ENCODE data around the gene CAPN5.
"Not testable (repeated sequence)": the region's sequence is repeated elsewhere in the genome, so short reads cannot be mapped to it uniquely, and the experiment has no call there.

Gene CAPN5

DNA sequence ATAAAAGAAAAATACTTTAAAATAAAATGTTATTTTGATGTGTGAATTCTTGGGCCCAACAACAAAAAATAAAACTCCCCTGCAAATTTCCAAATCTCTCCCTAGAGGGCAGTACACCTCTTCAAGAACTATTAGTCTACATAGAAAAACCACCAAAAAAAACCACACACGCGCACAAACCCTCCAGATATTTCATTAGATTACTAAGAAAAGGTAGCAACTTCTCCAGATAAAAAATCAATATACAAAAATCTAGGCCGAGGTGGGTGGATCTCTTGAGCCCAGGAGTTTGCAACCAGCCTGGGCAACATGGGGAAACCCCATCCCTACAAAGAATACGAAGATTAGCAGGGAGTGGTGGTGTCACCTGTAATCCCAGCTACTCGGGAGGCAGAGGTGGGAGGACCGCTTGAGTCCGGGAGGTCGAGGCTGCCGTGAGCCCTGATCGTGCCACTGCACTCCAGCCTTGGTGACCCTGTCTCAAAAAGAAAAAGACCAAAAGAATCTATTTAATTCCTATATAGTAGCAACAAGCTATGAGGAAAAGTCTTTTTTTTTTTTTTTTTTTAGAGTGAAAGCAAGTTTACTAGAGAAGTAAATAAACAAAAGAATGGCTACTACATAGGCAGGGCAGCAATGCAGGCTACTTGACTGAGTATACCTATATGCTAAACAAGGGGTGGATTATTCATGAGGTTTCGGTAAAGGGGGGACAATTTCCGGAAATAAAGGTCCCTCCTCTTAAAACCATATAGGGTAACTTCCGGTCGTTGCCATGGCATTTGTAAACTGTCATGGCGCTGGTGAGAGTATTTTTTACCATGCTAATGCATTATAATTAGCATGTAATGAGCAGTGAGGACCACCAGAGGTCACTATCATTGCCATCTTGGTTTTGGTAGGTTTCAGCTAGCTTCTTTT lies 19.5 kb upstream of the CAPN5 start:
- H3K4me1 ChIP-seq (ENCODE audit: control insufficient read depth in 1 of 2, insufficient read depth in 2 of 2, low read length in 2 of 2) = peaks cover 5 to 6% of the 10 kb centered on the region in 2 experiments
- no CpG with 5 or more reads among the region's 15 CpGs for WGBS (ENCODE audit: extremely low coverage, insufficient coverage, insufficient read length)

GRCh38 chr11:77047928-77048446 lies 18.8 kb upstream of the CAPN5 start:
- H2BK12ac ChIP-seq (ENCODE audit: low read length); H3K4me2 ChIP-seq (ENCODE audit: low read length); H3K27ac ChIP-seq (ENCODE audit: low read depth, low read length); H3K9me3 ChIP-seq (ENCODE audit: insufficient read depth, low read depth, low read length); H4K8ac ChIP-seq (ENCODE audit: low read depth, low read length); H3K79me1 ChIP-seq (ENCODE audit: low read length); DNase-seq; H3K79me2 ChIP-seq (ENCODE audit: control insufficient read depth, insufficient read depth, low read length, poor library complexity); H4K91ac ChIP-seq (ENCODE audit: low read depth, low read length); H2AK5ac ChIP-seq (ENCODE audit: low read length); H3K36me3 ChIP-seq (ENCODE audit: control insufficient read depth in 1 of 2, insufficient read depth in 2 of 2, low read length in 2 of 2); H4K12ac ChIP-seq (ENCODE audit: low read depth, low read length); H3K4me3 ChIP-seq (ENCODE audit: low read depth, low read length); H3K9ac ChIP-seq (ENCODE audit: low read length); H3K14ac ChIP-seq (ENCODE audit: low read length); H3K4ac ChIP-seq (ENCODE audit: low read depth, low read length); H3K23ac ChIP-seq (ENCODE audit: low read length); H2AFZ ChIP-seq (ENCODE audit: insufficient read depth, low read length, poor library complexity); H2BK120ac ChIP-seq (ENCODE audit: insufficient read depth, low read length, poor library complexity); H3K18ac ChIP-seq (ENCODE audit: low read length); H3K27me3 ChIP-seq (ENCODE audit: insufficient read depth, low read length); H2BK5ac ChIP-seq (ENCODE audit: low read depth, low read length, poor library complexity); H3K4me1 ChIP-seq (ENCODE audit: control insufficient read depth in 1 of 2, insufficient read depth in 2 of 2, low read length in 2 of 2): not testable (repeated sequence)
- WGBS (ENCODE audit: extremely low coverage, insufficient coverage, insufficient read length) = no CpG with 5 or more reads among the region's 7 CpGs

More for the DNA sequence above, 19.5 kb upstream of the CAPN5 start:
- peak; percentile 88 to 98 for DNase-seq
- Histone ChIP-seq H3K36me3 (ENCODE audit: control insufficient read depth in 1 of 2, insufficient read depth in 2 of 2, low read length in 2 of 2) (no peaks in the 10 kb centered on the region), H3K27me3 (ENCODE audit: insufficient read depth, low read length) (no peaks in the 10 kb centered on the region), H4K12ac (ENCODE audit: low read depth, low read length) (no peak overlapping the region), H2BK5ac (ENCODE audit: low read depth, low read length, poor library complexity) (no peak overlapping the region), H4K8ac (ENCODE audit: low read depth, low read length) (peak overlapping the region; percentile 48), H3K18ac (ENCODE audit: low read length) (no peak overlapping the region), H3K79me2 (ENCODE audit: control insufficient read depth, insufficient read depth, low read length, poor library complexity) (no peaks in the 10 kb centered on the region), H4K91ac (ENCODE audit: low read depth, low read length) (no peak overlapping the region), H2BK12ac (ENCODE audit: low read length) (no peak overlapping the region), H3K14ac (ENCODE audit: low read length) (no peak overlapping the region), H2BK120ac (ENCODE audit: insufficient read depth, low read length, poor library complexity) (no peak overlapping the region), H3K79me1 (ENCODE audit: low read length) (no peaks in the 10 kb centered on the region), H3K9me3 (ENCODE audit: insufficient read depth, low read depth, low read length) (no peaks in the 10 kb centered on the region), H3K4me2 (ENCODE audit: low read length) (peak overlapping the region; percentile 63), H3K23ac (ENCODE audit: low read length) (no peak overlapping the region), H2AK5ac (ENCODE audit: low read length) (no peak overlapping the region), H3K4ac (ENCODE audit: low read depth, low read length) (no peak overlapping the region), H3K9ac (ENCODE audit: low read length) (no peak overlapping the region), H2AFZ (ENCODE audit: insufficient read depth, low read length, poor library complexity) (peak overlapping the region; percentile 83), H3K4me3 (ENCODE audit: low read depth, low read length) (no peak overlapping the region), H3K27ac (ENCODE audit: low read depth, low read length) (no peak overlapping the region)

DNA sequence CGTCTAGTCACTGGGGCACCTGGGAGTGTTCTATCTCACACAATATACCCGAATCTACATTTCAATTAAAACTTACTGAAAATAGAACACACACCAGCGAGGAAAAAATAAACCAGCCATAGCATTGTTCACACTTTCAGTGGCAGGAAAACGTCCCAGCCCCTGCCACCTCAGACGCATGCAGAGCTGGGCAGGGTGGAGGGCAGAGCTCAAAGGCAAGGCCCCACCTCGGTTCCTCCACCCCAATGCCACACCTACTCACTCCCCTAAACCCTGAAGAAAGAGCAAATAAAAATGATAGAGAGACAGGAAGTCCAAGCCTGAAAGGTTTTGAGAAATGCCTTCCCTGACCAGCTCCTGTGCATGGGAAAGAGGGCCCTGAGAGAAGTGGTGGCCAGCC lies 17.7 kb upstream of the CAPN5 start:
- Histone ChIP-seq H2AK5ac (ENCODE audit: low read length) (no peak overlapping the region), H3K9me3 (ENCODE audit: insufficient read depth, low read depth, low read length) (peaks cover 2% of the 10 kb centered on the region), H4K91ac (ENCODE audit: low read depth, low read length) (no peak overlapping the region), H3K27me3 (ENCODE audit: insufficient read depth, low read length) (no peaks in the 10 kb centered on the region), H3K79me2 (ENCODE audit: control insufficient read depth, insufficient read depth, low read length, poor library complexity) (no peaks in the 10 kb centered on the region), H4K12ac (ENCODE audit: low read depth, low read length) (no peak overlapping the region), H3K14ac (ENCODE audit: low read length) (no peak overlapping the region), H2BK120ac (ENCODE audit: insufficient read depth, low read length, poor library complexity) (no peak overlapping the region), H3K23ac (ENCODE audit: low read length) (no peak overlapping the region), H2BK5ac (ENCODE audit: low read depth, low read length, poor library complexity) (no peak overlapping the region), H3K4me2 (ENCODE audit: low read length) (no peak overlapping the region), H3K79me1 (ENCODE audit: low read length) (no peaks in the 10 kb centered on the region), H3K18ac (ENCODE audit: low read length) (no peak overlapping the region), H2BK12ac (ENCODE audit: low read length) (no peak overlapping the region), H3K4me1 (ENCODE audit: control insufficient read depth in 1 of 2, insufficient read depth in 2 of 2, low read length in 2 of 2) (peaks cover 5 to 6% of the 10 kb centered on the region in 2 experiments), H2AFZ (ENCODE audit: insufficient read depth, low read length, poor library complexity) (no peak overlapping the region), H3K4me3 (ENCODE audit: low read depth, low read length) (no peak overlapping the region), H3K4ac (ENCODE audit: low read depth, low read length) (no peak overlapping the region), H3K36me3 (ENCODE audit: control insufficient read depth in 1 of 2, insufficient read depth in 2 of 2, low read length in 2 of 2) (no peaks in the 10 kb centered on the region), H4K8ac (ENCODE audit: low read depth, low read length) (no peak overlapping the region), H3K9ac (ENCODE audit: low read length) (no peak overlapping the region), H3K27ac (ENCODE audit: low read depth, low read length) (no peak overlapping the region)
- WGBS (ENCODE audit: extremely low coverage, insufficient coverage, insufficient read length) = no CpG with 5 or more reads among the region's 6 CpGs
- DNase-seq = no peak

GRCh38 chr11:77051511-77051910 lies 15.3 kb upstream of the CAPN5 start:
- no peak overlapping the region for H2BK12ac ChIP-seq (ENCODE audit: low read length)
- H3K14ac ChIP-seq (ENCODE audit: low read length) = no peak overlapping the region
- H3K4ac ChIP-seq (ENCODE audit: low read depth, low read length) = no peak overlapping the region
- no peak overlapping the region for H3K27ac ChIP-seq (ENCODE audit: low read depth, low read length)
- no peak overlapping the region for H3K18ac ChIP-seq (ENCODE audit: low read length)
- no peak overlapping the region for H4K8ac ChIP-seq (ENCODE audit: low read depth, low read length)
- no peak overlapping the region for H4K91ac ChIP-seq (ENCODE audit: low read depth, low read length)
- no peaks in the 10 kb centered on the region for H3K27me3 ChIP-seq (ENCODE audit: insufficient read depth, low read length)
- peaks cover 2% of the 10 kb centered on the region in 2 experiments for H3K4me1 ChIP-seq (ENCODE audit: control insufficient read depth in 1 of 2, insufficient read depth in 2 of 2, low read length in 2 of 2)
- H3K23ac ChIP-seq (ENCODE audit: low read length) = no peak overlapping the region
- H2AFZ ChIP-seq (ENCODE audit: insufficient read depth, low read length, poor library complexity) = no peak overlapping the region
- WGBS (ENCODE audit: extremely low coverage, insufficient coverage, insufficient read length) = no CpG with 5 or more reads among the region's 3 CpGs
- H3K9ac ChIP-seq (ENCODE audit: low read length) = no peak overlapping the region
- H3K9me3 ChIP-seq (ENCODE audit: insufficient read depth, low read depth, low read length) = peaks cover 10% of the 10 kb centered on the region
- H3K79me2 ChIP-seq (ENCODE audit: control insufficient read depth, insufficient read depth, low read length, poor library complexity) = no peaks in the 10 kb centered on the region
- no peak overlapping the region for H3K4me3 ChIP-seq (ENCODE audit: low read depth, low read length)
- no peaks in the 10 kb centered on the region for H3K36me3 ChIP-seq (ENCODE audit: control insufficient read depth in 1 of 2, insufficient read depth in 2 of 2, low read length in 2 of 2)
- no peak overlapping the region for H4K12ac ChIP-seq (ENCODE audit: low read depth, low read length)
- no peak overlapping the region for H2BK5ac ChIP-seq (ENCODE audit: low read depth, low read length, poor library complexity)
- no peak overlapping the region for H2BK120ac ChIP-seq (ENCODE audit: insufficient read depth, low read length, poor library complexity)
- no peak overlapping the region for H3K4me2 ChIP-seq (ENCODE audit: low read length)
- H2AK5ac ChIP-seq (ENCODE audit: low read length) = no peak overlapping the region
- no peak for DNase-seq
- H3K79me1 ChIP-seq (ENCODE audit: low read length) = no peaks in the 10 kb centered on the region
